CD4-positive, alpha-beta T cell (primary cell): ENCODE data around the gene MFSD12. TPM values are rescaled to one million over a fixed set of nuclear protein-coding genes. Genes with fewer than 3 reads are reported as not detected.

Experiments
- ATAC-seq: fragments of 200-7000 bp; cut with Tn5 transposase; one replicate; pipeline ENCODE4 v1.10.0; 2022; ENCODE audit warnings: mild to moderate bottlenecking; ENCODE audit not compliant: poor library complexity
- CTCF ChIA-PET: fragments of 350-600 bp; sonication (Branson Sonifier 250); formaldehyde crosslinking; loops from one replicate; lab custom pipeline; 2021; ENCODE audit warnings: antibody characterized with exemption, inconsistent platforms; lab: Charles Lee
- POLR2A ChIA-PET: fragments of 350-600 bp; sonication (Branson Sonifier 250); formaldehyde crosslinking; loops from one replicate; lab custom pipeline; 2021; ENCODE audit warnings: antibody characterized with exemption, inconsistent platforms; lab: Charles Lee
- DNase-seq, 14 experiments: peaks; one replicate each; pipeline ENCODE4 v3.0.0-alpha.2; 2013 to 2020; ENCODE audit warnings: mixed read lengths in 2 of 14
- H3K27ac ChIP-seq, 2 donors: one replicate each; pipeline versions ENCODE4 v1.5.1 to v1.7.0; 2013; ENCODE audit warnings: low read length in 2 of 2, low read depth in 1 of 2, mild to moderate bottlenecking in 1 of 2
- H3K27me3 ChIP-seq, 2 experiments: 1 replicate in 1 of 2; 2 replicates in 1 of 2; pipeline versions ENCODE4 v1.6.1 to v1.7.0; 2013; ENCODE audit warnings: low read length in 2 of 2, control low read depth in 1 of 2, mild to moderate bottlenecking in 1 of 2, moderate library complexity in 1 of 2; ENCODE audit not compliant: insufficient read depth in 2 of 2, control insufficient read depth in 1 of 2
- H3K36me3 ChIP-seq: one replicate; pipeline ENCODE4 v1.6.1; 2013; ENCODE audit warnings: low read length, control low read depth; ENCODE audit not compliant: insufficient read depth
- H3K4me1 ChIP-seq: one replicate; pipeline ENCODE4 v1.6.1; 2013; ENCODE audit warnings: low read length, control low read depth; ENCODE audit not compliant: insufficient read depth
- H3K4me3 ChIP-seq: one replicate; pipeline ENCODE4 v1.5.1; 2013; ENCODE audit warnings: mild to moderate bottlenecking, low read length, moderate library complexity
- H3K9me3 ChIP-seq, 2 experiments: 1 replicate in 1 of 2; 2 replicates in 1 of 2; pipeline versions ENCODE4 v1.6.1 to v1.7.0; 2013; ENCODE audit warnings: low read length in 2 of 2, mild to moderate bottlenecking in 2 of 2, control low read depth in 1 of 2, moderate library complexity in 1 of 2; ENCODE audit not compliant: control insufficient read depth in 1 of 2, insufficient read depth in 1 of 2
- H3K27ac Mint-ChIP-seq: one replicate; pipeline ENCODE4 v1.8.0; 2020; ENCODE audit warnings: mixed read lengths
- H3K27me3 Mint-ChIP-seq: one replicate; pipeline ENCODE4 v1.8.0; 2021; ENCODE audit warnings: mixed read lengths
- H3K36me3 Mint-ChIP-seq: one replicate; pipeline ENCODE4 v1.8.0; 2021; ENCODE audit warnings: low read depth, mixed read lengths
- H3K4me1 Mint-ChIP-seq: one replicate; pipeline ENCODE4 v1.8.0; 2021; ENCODE audit warnings: low read depth, mixed read lengths
- H3K4me3 Mint-ChIP-seq: one replicate; pipeline ENCODE4 v1.8.0; 2020; ENCODE audit warnings: mild to moderate bottlenecking, mixed read lengths
- H3K9me3 Mint-ChIP-seq: one replicate; pipeline ENCODE4 v1.8.0; 2020; ENCODE audit warnings: mixed read lengths
- intact Hi-C, 2 experiments: fragments of 100-400 bp; cut with DNase I in 1 of 2; cut with micrococcal nuclease in 1 of 2; formaldehyde crosslinking; loops; one replicate each; pipeline versions ENCODE4 v1.15.1 to v1.9.0; 2023 to 2025; cut with DNase I, micrococcal nuclease
- total RNA-seq, 174 experiments: library from RNA in 2 of 174; stranded (reverse) in 2 of 174; gene quantifications; one replicate each; pipeline ENCODE4 v1.2.3 and lab custom pipeline; 2021 to 2026
- TF ChIP-seq, protein P1 (sequence below): fragments of 200-600 bp; IDR thresholded peaks from one replicate; pipeline ENCODE4 v1.8.0; 2022; ENCODE audit warnings: antibody characterized with exemption, mild to moderate bottlenecking

MFSD12 gene
- total RNA-seq, 2 experiments from 2014 or later, result 62.5 to 65.0 TPM

DNA sequence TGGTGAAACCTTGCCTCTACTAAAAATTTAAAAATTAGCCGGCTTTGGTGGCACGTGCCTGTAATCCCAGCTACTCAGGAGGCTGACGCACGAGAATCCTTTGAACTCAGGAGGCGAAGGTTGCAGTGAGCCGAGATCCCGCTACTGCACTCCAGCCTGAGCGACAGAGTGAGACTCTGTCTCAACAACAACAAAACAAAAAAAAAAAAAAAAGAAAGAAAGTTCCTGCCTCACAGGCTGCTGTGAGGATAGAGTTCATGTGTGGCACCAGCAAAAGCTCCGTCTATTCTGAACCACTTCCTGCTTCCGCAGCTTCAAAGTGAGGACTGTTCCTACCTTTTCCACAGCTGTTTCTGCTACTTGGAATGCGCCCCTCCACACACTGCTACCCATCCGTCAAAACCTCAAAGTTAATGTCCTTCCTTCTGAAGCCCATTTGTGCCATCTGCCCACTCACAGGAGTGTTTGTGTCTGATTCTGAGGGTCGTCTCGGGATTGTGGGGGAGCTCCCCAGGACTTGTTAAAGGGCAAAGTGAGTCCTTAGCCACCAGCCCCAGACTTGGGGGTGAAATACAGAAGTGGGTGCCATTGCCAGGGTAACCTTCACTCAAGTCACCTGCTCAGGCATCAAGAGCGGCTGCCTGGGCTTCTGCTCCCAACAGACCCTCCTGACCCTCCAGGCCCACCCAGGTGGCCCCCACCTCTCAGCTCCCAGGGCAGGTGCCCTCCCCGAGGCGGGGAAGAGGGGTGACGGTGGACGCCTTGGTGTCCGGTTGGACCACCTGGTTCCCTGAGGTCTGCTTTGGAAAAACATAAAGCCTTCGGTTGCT lies 2.9 kb downstream of the MFSD12 start:
- peaks cover 65% of the 10 kb centered on the region for H3K4me1 ChIP-seq

DNA sequence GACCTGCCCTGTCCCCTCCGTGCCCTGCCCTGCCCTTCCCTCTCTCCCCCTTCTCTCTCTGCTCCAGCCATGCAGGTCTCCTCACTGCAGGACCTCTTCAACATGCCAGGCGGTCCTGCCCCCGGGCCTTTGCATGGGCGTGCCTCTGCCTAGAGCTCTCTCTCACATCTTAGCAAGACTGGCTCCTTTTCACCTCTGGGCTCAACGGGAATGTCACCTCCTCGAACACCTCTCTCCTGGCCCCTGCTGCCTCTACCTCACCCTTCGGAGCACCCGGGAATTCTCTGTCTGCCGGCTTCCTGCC lies 5.6 kb downstream of the MFSD12 start:
- ChIA-PET POLR2A (no interaction called here), CTCF (no interaction called here)
- intact Hi-C loops, result no loop called here
- no peaks in the 10 kb centered on the region for H3K9me3 ChIP-seq
- H3K27me3 Mint-ChIP-seq, result no peaks in the 10 kb centered on the region
- H3K27me3 ChIP-seq, result no peaks in the 10 kb centered on the region
- TF ChIP-seq, protein P1, sequence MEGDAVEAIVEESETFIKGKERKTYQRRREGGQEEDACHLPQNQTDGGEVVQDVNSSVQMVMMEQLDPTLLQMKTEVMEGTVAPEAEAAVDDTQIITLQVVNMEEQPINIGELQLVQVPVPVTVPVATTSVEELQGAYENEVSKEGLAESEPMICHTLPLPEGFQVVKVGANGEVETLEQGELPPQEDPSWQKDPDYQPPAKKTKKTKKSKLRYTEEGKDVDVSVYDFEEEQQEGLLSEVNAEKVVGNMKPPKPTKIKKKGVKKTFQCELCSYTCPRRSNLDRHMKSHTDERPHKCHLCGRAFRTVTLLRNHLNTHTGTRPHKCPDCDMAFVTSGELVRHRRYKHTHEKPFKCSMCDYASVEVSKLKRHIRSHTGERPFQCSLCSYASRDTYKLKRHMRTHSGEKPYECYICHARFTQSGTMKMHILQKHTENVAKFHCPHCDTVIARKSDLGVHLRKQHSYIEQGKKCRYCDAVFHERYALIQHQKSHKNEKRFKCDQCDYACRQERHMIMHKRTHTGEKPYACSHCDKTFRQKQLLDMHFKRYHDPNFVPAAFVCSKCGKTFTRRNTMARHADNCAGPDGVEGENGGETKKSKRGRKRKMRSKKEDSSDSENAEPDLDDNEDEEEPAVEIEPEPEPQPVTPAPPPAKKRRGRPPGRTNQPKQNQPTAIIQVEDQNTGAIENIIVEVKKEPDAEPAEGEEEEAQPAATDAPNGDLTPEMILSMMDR, result no peak
- no peaks in the 10 kb centered on the region for H3K9me3 Mint-ChIP-seq
- H3K4me3 ChIP-seq, result no peak overlapping the region
- ATAC-seq, result no peak
- H3K4me1 Mint-ChIP-seq, result peaks cover 36% of the 10 kb centered on the region
- peaks cover 26% of the 10 kb centered on the region for H3K36me3 Mint-ChIP-seq
- peaks cover 24% of the 10 kb centered on the region for H3K36me3 ChIP-seq
- peak overlapping the region; percentile 38 for H3K4me3 Mint-ChIP-seq
- DNase-seq, result no peak
- peak overlapping the region; percentile 72 for H3K27ac Mint-ChIP-seq
- H3K4me1 ChIP-seq, result peaks cover 60% of the 10 kb centered on the region
- H3K27ac ChIP-seq, result no peak overlapping the region

More for the DNA sequence above, 2.9 kb downstream of the MFSD12 start:
- peaks cover 19% of the 10 kb centered on the region for H3K36me3 Mint-ChIP-seq
- peak overlapping the region; percentile 93 for H3K27ac Mint-ChIP-seq
- TF ChIP-seq, protein P1, result no peak
- ChIA-PET CTCF (interaction anchor here (0.7 to 2.1 kb wide), 3 partner anchors 9 to 769 kb away, joined by 3 to 18 read pairs (median 4); partner anchors contain the start of gene THOP1), POLR2A (interaction anchor here (0.6 to 2.1 kb wide), 14 partner anchors 9 to 1537 kb away, joined by 3 to 19 read pairs (median 3); partner anchors contain the start of genes MRPL54, S1PR4 and TEKTIP1)
- Histone ChIP-seq H3K4me3 (peak overlapping the region; percentile 45), H3K36me3 (peaks cover 6% of the 10 kb centered on the region), H3K9me3 (no peaks in the 10 kb centered on the region), H3K27me3 (no peaks in the 10 kb centered on the region), H3K27ac (peak overlapping the region; percentile 80 to 82)
- intact Hi-C loops, result loop anchor here in 1 of 2 experiments (1.0 to 2.0 kb wide), 2 partner anchors 18 to 72 kb away; partner anchors contain the start of genes CACTIN and HMG20B
- peak overlapping the region; percentile 93 for H3K4me3 Mint-ChIP-seq
- no peaks in the 10 kb centered on the region for H3K9me3 Mint-ChIP-seq
- peak; percentile 63 for ATAC-seq
- peaks cover 42% of the 10 kb centered on the region for H3K4me1 Mint-ChIP-seq
- H3K27me3 Mint-ChIP-seq, result no peaks in the 10 kb centered on the region
- peak in 13 of 14 experiments; percentile 20 to 85 (median 50) for DNase-seq

DNA sequence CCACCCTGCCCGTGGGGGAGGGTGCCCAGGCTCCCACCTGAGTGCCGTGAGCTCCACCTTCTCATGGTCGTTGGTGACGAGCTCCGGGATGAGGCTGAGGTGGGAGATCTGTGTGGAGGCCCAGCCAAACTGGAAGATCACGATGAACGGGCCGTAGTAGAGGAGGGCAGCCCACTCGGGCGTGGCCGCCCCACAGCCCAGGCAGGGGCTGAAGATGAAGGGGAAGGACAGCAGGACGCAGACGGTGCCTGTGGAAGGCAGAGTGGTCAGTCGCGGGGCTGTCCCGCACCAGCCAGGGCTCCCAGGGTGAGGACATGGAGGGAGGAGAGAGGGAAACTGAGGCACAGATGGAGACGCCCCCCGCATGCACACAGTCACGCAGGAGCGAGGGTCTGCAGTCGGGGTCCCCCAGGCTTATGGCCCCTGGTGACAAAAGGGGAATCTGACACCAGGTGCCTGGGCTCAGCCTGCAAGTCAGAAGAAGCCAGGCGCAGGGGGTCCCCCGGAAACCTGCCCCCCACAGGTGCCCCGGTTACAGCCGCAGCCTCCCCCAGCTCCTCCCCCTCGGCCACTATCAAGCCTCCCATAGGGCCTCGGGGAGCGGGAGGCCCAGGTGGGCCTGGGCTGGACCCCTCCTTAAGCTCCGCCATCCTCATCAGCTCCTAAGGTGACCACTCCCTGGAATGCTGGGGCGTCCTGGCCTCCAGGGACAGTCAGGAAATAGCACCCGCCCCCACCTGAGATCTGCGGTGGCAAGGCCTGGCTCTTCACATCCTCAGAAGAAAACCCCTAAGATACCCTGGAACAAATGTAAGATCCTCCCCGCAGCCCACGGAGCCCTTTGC lies 6.2 kb downstream of the MFSD12 start:
- ATAC-seq, result no peak
- H3K9me3 ChIP-seq, result no peaks in the 10 kb centered on the region
- Mint-ChIP-seq H3K27ac (peak overlapping the region; percentile 72), H3K36me3 (peaks cover 22% of the 10 kb centered on the region), H3K4me1 (peaks cover 30% of the 10 kb centered on the region), H3K9me3 (no peaks in the 10 kb centered on the region), H3K4me3 (peak overlapping the region; percentile 38), H3K27me3 (no peaks in the 10 kb centered on the region)
- TF ChIP-seq, protein P1, result no peak
- no peak overlapping the region for H3K4me3 ChIP-seq
- peaks cover 54% of the 10 kb centered on the region for H3K4me1 ChIP-seq
- no peaks in the 10 kb centered on the region for H3K27me3 ChIP-seq
- CTCF ChIA-PET, result no interaction called here
- H3K36me3 ChIP-seq, result peaks cover 28% of the 10 kb centered on the region
- intact Hi-C loops, result no loop called here
- H3K27ac ChIP-seq, result peak overlapping the region in 1 of 2 donors; percentile 17
- POLR2A ChIA-PET, result no interaction called here
- DNase-seq, result peak in 1 of 14 experiments; percentile 27
